ENCODE data around the gene PSME3IP1.

The PSME3IP1 gene

DNA sequence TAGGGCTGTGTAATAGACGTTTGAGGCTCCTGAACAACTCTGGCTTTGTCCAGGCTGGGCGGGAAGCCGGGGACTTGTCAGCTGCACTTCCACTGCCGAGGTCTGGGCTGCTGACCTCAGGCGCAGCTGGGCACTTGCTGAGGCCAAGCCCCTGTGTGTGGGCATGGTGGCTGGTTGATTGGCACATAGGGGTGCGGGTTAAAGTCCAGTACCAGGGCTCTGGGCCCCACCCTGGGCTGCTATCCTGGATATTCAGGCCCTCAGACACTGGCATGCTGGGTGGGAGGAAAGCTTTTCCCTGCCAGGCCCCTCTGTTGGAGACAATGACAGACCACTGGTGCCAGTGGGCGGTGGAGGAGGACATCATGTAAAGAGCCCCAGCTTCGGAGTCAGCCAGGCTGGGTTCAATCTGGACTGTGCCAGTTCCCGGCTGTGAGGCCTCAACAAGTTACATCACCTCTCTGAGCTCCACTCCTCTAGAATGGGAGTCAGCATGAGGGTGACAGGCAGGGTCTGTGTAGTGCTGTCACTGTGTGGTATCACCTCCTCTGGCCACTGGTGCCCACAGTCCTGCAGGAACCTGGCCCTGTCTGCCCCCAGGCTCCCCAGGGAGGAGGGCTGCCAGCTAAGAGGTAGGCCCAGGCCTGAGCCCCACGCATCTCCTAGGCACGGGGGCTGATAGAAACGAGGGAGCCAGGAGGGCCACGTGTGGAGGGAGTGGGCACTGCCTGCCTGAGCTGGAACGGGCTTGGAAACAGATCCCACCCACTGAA, 42.5 kb downstream of the PSME3IP1 start:
- no peak for DNase-seq

- DNase-seq, result no peak
These were observed 43.8 kb downstream of the PSME3IP1 start for GRCh38 chr16:57141822-57142631.

- DNase-seq, result no peak
These were observed 44.7 kb downstream of the PSME3IP1 start for GRCh38 chr16:57140931-57141668.

GRCh38 chr16:57138281-57138935, 47.4 kb downstream of the PSME3IP1 start:
- no peak for DNase-seq

GRCh38 chr16:57137566-57138273, 48.1 kb downstream of the PSME3IP1 start:
- DNase-seq, result no peak

DNA sequence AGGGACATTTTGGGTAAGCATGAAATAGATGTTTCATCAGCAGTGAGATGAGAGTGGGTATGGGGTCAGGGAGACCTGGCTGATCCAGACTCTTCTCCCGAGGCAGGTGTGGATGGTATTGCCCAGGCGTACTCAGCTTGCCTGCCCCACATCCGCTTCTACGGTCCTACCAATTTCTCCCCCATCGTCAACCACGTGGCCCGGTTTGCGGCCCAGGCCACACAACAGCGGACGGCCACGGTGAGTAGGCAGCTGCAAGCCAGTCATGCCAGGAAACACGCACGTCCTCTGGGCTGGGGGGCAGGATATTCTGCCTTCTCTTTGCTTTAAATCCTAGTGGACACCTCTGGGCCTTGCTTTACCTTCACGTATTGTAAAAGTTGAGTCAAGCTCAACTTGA, 48.8 kb downstream of the PSME3IP1 start:
- no peak for DNase-seq

- peak; percentile 27 for DNase-seq
These were observed 50.9 kb downstream of the PSME3IP1 start for GRCh38 chr16:57134982-57135381.

GRCh38 chr16:57133886-57134285, 52.0 kb downstream of the PSME3IP1 start:
- DNase-seq, result no peak

- DNase-seq, result no peak
These were observed 52.8 kb downstream of the PSME3IP1 start for GRCh38 chr16:57133031-57133430.

GRCh38 chr16:57132470-57132869, 53.4 kb downstream of the PSME3IP1 start:
- no peak for DNase-seq

DNA sequence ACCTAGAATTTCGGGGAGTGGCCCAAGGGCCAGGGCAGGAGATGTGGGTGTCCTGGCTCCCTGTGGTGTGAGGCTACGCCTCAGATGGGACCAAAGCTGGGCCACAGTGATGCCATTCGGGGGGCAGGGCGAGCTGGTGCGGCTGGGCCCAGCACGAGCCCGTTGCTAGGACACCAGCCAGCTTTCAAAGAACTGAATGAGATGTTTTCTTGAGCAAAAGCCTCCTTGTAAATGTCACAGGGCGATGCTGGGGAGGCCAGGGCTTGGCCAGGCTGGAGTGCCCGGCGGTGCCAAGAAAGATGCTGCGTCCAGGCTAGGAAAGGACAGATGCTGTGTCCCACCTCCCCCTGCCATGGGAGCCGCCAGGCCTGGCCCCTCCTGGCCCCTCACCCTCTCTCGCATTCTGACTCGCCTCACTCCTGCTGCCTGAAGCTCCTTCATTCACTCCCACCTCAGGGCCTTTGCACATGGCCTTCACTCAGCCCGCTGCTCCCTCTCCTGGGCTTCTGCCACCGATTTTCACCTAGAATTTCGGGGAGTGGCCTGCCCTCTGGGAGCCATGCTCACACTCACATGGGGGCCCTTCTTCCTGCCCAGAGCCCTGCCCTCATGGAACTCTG, 54.4 kb downstream of the PSME3IP1 start:
- DNase-seq, result no peak

DNA sequence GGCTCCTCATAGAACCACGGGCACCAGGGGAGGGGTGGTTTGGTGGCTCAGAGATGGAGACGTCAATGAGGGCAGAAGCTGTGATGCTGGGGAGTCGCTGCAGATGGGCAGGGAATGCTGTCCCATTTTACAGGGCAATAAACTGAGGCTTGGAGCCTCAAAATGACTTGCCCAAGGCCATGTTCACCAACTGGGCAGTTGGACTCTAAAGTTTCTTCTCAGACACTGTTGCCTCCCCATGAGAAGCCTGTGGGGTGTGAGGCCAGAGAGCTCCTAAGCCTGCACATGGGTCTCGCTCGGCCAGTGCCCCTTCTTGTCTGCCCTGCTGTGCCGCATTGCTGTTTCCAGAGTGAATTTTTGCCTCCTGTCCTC, 54.9 kb downstream of the PSME3IP1 start:
- no peak for DNase-seq

DNA sequence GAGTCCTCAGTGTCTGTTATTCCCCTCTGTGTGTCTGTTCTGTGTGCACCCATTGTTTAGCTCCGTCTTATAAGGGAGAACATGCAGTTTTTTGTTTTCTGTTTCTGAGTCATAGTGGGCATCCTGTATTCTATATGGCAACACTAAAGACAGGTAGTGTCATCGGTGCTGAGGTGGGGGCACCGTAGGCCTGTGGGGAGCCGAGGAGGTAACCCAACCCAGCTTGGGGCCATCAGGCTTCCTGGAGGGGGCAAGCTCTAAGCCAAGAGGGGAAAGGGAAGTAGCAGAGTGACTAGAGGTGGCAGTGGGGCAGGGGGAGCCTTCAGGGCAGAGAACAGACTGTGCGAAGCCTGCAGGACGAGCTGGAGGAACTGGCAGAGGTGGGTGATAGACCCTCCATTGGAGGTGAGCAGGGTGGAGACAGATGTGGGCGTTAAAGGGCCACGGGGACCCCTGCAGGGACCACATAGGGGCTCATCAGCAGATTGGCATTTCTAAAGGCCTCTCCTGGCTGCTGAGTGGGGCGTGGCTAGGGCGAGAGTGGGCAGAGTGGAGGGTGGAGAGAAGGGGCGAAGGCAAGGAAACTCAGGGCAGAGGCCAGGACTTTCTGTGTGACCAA, 57.0 kb downstream of the PSME3IP1 start:
- DNase-seq, result peak; percentile 23

- no peak for DNase-seq
These were observed 58.0 kb downstream of the PSME3IP1 start for GRCh38 chr16:57127836-57128235.

- DNase-seq, result no peak
These were observed 58.6 kb downstream of the PSME3IP1 start for GRCh38 chr16:57127037-57127763.

GRCh38 chr16:57126411-57126810, 59.4 kb downstream of the PSME3IP1 start:
- DNase-seq, result no peak

DNA sequence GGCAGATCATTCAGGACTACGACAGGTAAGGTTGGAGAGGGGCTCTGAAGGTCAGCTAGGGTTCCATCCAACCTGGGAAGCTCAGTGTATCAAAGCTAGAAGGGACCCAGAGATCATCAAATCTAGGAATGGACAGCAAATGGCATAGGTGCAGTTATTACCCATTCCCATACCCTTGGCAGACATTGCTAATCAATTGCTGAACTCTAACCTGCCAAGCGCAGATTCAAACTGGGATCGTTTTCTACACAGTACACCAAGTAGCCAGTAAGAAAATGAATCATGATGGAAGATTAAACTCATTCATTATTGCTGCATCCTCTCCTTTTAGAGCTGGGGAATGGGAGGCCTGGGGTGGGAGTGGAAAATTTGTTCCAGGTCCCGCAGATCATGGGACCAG, 59.9 kb downstream of the PSME3IP1 start:
- no peak for DNase-seq

GRCh38 chr16:57125376-57125775, 60.5 kb downstream of the PSME3IP1 start:
- no peak for DNase-seq

DNA sequence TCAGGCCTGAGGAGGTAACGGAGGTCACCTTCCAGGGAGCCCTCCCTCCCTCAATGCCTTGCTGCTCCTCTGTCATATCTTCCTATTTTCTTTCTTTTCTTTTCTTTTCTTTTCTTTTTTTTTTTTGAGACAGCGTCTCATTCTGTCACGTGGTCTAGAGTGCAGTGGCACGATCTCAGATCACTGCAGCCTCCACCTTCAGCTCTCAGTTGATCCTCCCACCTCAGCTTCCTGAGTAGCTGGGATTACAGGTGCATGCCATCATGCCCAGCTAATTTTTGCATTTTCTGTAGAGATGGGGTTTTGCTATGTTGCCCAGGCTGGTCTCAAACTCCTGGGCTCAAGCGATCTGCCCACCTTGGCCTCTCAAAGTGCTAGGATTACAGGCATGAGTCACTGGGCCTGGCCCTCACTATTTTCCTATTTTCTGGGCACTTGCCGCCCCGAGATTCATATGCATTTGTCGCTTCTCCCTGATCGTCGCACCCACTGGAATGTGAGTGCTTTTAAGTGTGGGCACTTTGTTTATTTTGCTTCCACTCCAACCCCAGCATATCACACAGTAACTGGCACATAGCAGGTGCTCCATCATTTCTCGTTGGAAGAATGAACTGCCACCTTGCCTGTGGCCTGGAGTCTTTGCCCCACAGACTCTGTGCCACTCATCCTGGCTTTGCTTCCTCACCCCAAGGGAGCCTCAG, 61.7 kb downstream of the PSME3IP1 start:
- no peak for DNase-seq

All from activated effector memory CD4-positive, alpha-beta T cell treated with Interleukin-2 at 50 U/mL for 16 hours (primary cell).